Prostate gland (tissue), 2 donors: ENCODE measurements around the gene UBE2J2.

Experiments used
- POLR2A ChIP-seq: fragments of 450-650 bp; IDR thresholded peaks from one replicate; pipeline ENCODE4 v1.6.1; 2016; ENCODE audit warnings: antibody characterized with exemption, mild to moderate bottlenecking
- TF ChIP-seq, protein P1 (sequence below), 4 experiments: fragments of 200-600 bp in 2 of 4; fragments of 450-650 bp in 2 of 4; sonication (generic) in 2 of 4; IDR thresholded peaks; 1 replicate in 3 of 4; 2 replicates in 1 of 4; pipeline ENCODE4 v1.5.1; 2016 to 2019; ENCODE audit warnings: antibody characterized with exemption in 4 of 4, mild to moderate bottlenecking in 2 of 4, moderate library complexity in 2 of 4

DNA sequence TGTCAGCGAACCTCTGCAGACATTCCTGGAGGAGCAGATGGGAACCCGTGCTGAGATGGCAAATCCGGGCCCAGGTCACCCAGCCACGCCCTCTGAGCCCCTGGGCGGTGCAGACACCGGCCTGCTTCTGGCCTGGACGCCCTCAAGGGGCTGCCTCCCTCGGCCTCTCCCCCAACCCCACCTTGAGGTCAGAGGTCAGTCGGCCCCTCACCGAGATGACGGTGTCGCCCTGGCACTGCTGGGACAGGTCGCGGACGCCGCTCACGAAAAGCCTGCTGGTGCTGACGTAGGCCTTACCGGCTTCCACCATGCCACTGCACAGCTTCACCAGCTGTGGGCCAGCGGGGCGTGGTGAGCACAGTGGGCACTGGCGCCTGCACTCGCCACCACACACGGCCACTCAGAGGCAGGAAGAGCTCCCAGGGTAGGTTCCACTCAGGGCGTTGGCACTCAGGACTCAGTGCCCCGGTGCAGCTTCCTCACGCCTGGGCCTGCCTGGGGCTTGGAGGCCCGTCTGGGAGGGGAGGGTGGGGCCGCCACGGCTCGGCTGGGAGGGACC, 29.4 kb upstream of the UBE2J2 start:
- TF ChIP-seq, protein P1, sequence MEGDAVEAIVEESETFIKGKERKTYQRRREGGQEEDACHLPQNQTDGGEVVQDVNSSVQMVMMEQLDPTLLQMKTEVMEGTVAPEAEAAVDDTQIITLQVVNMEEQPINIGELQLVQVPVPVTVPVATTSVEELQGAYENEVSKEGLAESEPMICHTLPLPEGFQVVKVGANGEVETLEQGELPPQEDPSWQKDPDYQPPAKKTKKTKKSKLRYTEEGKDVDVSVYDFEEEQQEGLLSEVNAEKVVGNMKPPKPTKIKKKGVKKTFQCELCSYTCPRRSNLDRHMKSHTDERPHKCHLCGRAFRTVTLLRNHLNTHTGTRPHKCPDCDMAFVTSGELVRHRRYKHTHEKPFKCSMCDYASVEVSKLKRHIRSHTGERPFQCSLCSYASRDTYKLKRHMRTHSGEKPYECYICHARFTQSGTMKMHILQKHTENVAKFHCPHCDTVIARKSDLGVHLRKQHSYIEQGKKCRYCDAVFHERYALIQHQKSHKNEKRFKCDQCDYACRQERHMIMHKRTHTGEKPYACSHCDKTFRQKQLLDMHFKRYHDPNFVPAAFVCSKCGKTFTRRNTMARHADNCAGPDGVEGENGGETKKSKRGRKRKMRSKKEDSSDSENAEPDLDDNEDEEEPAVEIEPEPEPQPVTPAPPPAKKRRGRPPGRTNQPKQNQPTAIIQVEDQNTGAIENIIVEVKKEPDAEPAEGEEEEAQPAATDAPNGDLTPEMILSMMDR (IDR thresholded peaks at IDR 0.05) = no peak
- TF ChIP-seq POLR2A = no peak
